Aorta (tissue), 5 donors: Measurements from ENCODE around the gene CCL5. TPM values are rescaled to one million over a fixed set of nuclear protein-coding genes. Genes with fewer than 3 reads are reported as not detected.

ENCODE experiments used
- ATAC-seq: fragments of 200-7000 bp; cut with Tn5 transposase; one replicate; pipeline ENCODE4 v1.9.1; 2022; ENCODE audit warnings: moderate library complexity; ENCODE audit not compliant: low FRiP score
- DNase-seq, 2 donors: peaks; one replicate each; pipeline ENCODE4 v3.0.0-alpha.2; 2020
- H3K27ac ChIP-seq, 2 donors: one replicate each; pipeline ENCODE4 v1.5.1; 2013; ENCODE audit warnings: low read length in 2 of 2, mild to moderate bottlenecking in 2 of 2, moderate library complexity in 2 of 2, control low read depth in 1 of 2, inconsistent platforms in 1 of 2, low read depth in 1 of 2
- H3K27me3 ChIP-seq, 2 donors: one replicate each; pipeline ENCODE4 v1.6.1; 2013; ENCODE audit warnings: control low read depth in 1 of 2, low read length in 1 of 2, mild to moderate bottlenecking in 1 of 2, moderate library complexity in 1 of 2; ENCODE audit not compliant: insufficient read depth in 2 of 2, control insufficient read depth in 1 of 2
- H3K36me3 ChIP-seq, 2 donors: one replicate each; pipeline ENCODE4 v1.6.1; 2013; ENCODE audit warnings: control low read depth in 1 of 2, low read length in 1 of 2, mild to moderate bottlenecking in 1 of 2; ENCODE audit not compliant: insufficient read depth in 2 of 2, control insufficient read depth in 1 of 2
- H3K4me1 ChIP-seq, 2 donors: one replicate each; pipeline ENCODE4 v1.6.1; 2013; ENCODE audit warnings: low read length in 2 of 2, control low read depth in 1 of 2, mild to moderate bottlenecking in 1 of 2, moderate library complexity in 1 of 2; ENCODE audit not compliant: insufficient read depth in 2 of 2, control insufficient read depth in 1 of 2
- H3K4me3 ChIP-seq, 2 donors: one replicate each; pipeline ENCODE4 v1.5.1; 2013; ENCODE audit warnings: low read length in 2 of 2, control low read depth in 1 of 2, mild to moderate bottlenecking in 1 of 2
- H3K9me3 ChIP-seq: one replicate; pipeline ENCODE4 v1.6.1; 2013; ENCODE audit warnings: mild to moderate bottlenecking, low read length; ENCODE audit not compliant: control insufficient read depth
- WGBS, 2 donors: extraction: QIAGEN DNeasy Blood & Tissue Kit; methylation state at CpG; one replicate each; pipeline ENCODE4 v1.1.7; 2013; 5-methylcytosine and 5-hydroxymethylcytosine counted together
- intact Hi-C, 2 donors: fragments of 100-400 bp; cut with DNase I; formaldehyde crosslinking; loops; one replicate each; pipeline versions ENCODE4 v1.14.2 to v1.15.0; 2022
- polyA plus RNA-seq, 2 donors: library from polyadenylated mRNA; stranded (reverse); fragments of 200-250 nt; gene quantifications; one replicate each; pipeline ENCODE4 v1.2.3, GENCODE V29; 2013
- total RNA-seq, 2 donors: library from RNA; stranded (reverse); fragmentation: NEBNext Ultra II Directional; extraction: Animal tissue kit (Norgen Biotek cat#: 25700); gene quantifications; one replicate each; pipeline ENCODE4 v1.2.1, GENCODE V29; 2021
- donor health status: healthy with polysubstance abuse.
- donor health status: Bipolar disorder and iron deficiency.
- donor health status: DM: no; HTN: no; CAD: no.
- donor health status: DM: no; HTN: no; CAD: no.
- donor health status: DM: yes; HTN: yes; CAD: no.

CCL5 gene
- total and polyA plus RNA-seq, 4 donors = 1.5 to 9.4 (median 7.1) TPM

DNA sequence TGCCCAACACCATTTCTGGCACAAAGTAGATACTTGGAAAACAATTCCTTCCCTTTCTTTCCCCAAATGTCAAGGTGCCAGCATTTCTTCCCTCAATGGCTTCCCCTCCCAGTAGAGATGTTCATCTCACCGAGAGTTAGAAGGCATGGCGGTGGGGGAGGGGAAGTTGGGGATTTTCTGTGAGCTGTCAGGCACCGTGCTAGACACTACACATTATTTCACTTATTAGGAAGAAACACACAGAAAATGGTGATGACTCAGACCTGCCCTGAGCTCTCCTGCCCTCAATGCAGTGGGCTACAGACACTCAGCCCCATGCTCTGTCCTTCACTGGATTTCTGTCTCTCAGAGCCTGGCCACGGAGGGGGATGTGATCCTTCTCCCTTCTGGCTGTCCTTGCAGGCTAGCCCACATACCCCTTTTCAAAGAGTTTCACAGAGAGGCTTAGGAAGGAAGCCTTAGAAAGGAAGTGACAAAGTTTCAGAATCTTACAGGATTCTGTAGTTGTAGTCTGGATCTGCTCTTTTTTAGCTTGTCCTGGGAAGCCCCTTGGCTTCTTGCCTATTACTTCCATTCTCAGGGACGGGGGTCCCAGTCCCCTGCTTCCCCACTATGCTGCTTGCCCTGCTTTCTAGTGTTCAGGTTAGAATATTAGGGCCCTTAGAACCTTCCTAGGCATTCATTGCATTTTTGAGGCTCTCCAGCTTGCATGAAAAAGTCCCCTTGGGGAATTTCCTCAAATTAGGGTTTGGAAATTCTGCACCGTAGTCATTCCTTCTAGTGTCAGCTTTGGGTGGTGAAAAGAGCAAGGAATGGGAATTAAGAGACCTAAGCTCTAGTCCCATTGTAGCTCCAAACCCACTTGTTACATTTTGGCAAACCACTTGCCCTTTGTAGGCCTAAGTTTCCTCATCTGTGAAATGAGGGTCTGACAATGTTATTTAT, 12.2 kb upstream of the CCL5 start:
- no peaks in the 10 kb centered on the region for H3K9me3 ChIP-seq
- no peaks in the 10 kb centered on the region for H3K27me3 ChIP-seq
- 47 to 48% methylated on average over 6 of the region's 6 CpGs for WGBS, 2 donors
- no peak for DNase-seq
- no peak overlapping the region for H3K4me3 ChIP-seq
- H3K4me1 ChIP-seq = peaks cover 0 to 4% of the 10 kb centered on the region in 2 donors
- no peak overlapping the region for H3K27ac ChIP-seq
- ATAC-seq = no peak
- H3K36me3 ChIP-seq = no peaks in the 10 kb centered on the region
- intact Hi-C loops = no loop called here

DNA sequence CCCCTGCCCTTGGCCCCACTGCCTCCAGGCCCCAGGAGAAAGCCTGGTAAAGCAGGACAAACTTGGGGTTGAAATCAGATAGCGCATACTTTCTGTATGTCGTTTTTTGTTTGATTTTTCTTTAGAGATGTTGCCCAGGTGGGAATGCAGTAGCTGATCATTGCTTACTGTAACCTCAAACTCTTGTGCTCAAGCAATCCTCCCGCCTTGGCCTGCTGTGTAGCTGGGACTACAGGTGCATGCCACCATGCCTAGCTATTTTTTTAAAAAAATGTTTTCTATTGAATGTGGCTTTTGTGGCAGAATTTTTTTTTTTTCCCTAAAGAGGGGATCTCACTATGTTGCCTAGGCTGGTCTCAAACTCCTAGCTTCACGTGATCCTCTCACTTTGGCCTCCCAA, 11.1 kb upstream of the CCL5 start:
- Histone ChIP-seq H3K27me3 (no peaks in the 10 kb centered on the region), H3K4me3 (no peak overlapping the region), H3K27ac (no peak overlapping the region), H3K9me3 (no peaks in the 10 kb centered on the region), H3K4me1 (peaks cover 0 to 4% of the 10 kb centered on the region in 2 donors), H3K36me3 (no peaks in the 10 kb centered on the region)
- DNase-seq = no peak
- intact Hi-C loops = no loop called here
- 83 to 89% methylated on average over 4 of the region's 4 CpGs for WGBS, 2 donors
- ATAC-seq = no peak

DNA sequence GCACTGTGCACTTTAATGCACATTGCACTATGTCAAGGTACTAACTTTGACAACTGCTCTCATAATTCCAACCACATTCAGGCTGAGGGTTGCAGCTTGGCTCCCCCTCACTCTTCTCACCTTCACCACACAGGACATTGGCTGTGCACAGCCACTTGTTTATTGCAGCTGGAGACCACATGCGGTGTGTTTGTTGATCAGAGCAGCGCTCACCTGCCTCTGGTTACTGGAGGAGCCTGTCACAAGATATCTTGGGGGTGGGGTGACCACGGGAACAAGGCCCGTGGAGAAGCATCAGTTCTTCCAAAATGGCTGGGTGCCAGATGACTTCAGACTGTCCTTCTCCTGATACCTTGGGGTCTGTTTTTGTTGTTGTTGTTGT, 10.6 kb upstream of the CCL5 start:
- no peaks in the 10 kb centered on the region for H3K36me3 ChIP-seq
- intact Hi-C loops = no loop called here
- H3K4me1 ChIP-seq = peaks cover 0 to 4% of the 10 kb centered on the region in 2 donors
- DNase-seq = peak in 1 of 2 donors; percentile 56
- no peak for ATAC-seq
- H3K27ac ChIP-seq = no peak overlapping the region
- no peaks in the 10 kb centered on the region for H3K27me3 ChIP-seq
- WGBS, 2 donors = 59 to 60% methylated on average over 4 of the region's 4 CpGs
- H3K4me3 ChIP-seq = no peak overlapping the region
- no peaks in the 10 kb centered on the region for H3K9me3 ChIP-seq

DNA sequence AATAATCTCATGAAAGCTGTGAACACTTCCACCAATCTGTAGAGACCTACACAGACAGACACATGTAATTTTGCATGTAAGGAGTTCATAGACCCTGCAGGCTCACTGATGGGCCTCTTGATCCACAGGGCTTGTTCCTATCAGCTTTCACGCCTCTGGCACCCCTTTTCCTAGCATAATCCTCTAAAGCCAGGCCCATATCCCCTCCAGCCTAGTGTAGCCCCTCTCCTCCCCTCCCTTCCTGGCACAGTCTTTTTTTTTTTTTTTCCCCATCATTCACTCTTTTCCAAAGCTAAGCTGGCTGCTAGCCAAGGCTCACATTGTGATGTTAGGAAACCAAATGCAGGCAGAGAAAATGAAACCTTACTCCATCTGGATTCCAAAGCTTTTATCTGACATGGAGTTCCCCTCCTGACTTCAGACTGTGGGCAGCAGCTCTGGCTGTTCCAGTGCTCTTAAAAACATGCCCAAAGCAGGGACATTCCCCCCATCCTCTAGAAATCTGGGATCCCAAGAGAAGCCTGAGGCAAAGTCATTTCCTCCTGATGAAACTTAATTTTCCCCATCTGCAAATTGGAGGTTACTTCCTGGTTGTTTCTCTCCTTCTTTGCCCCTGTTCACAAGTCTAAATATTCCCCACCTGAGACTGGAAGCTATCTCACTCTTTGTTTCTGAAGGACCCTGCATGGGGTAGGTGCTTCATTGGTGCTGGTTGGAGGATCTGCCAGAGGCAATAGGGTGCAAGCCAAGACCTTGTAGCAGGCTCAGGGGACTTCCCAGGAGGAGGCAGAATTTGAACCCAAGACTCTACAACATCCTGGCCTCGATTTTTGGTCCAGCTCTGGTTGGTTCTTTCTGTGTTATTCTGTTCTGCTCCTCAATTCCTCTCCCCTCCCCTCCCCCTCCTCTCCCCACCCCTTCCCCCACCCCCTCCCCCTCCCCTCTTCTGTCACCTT, 9.9 kb upstream of the CCL5 start:
- no peaks in the 10 kb centered on the region for H3K27me3 ChIP-seq
- no peaks in the 10 kb centered on the region for H3K36me3 ChIP-seq
- H3K4me3 ChIP-seq = no peak overlapping the region
- DNase-seq (peak in 1 of 2 donors; percentile 50), ATAC-seq (no peak)
- 70 to 82% methylated on average over 2 of the region's 2 CpGs for WGBS, 2 donors
- no peaks in the 10 kb centered on the region for H3K9me3 ChIP-seq
- peaks cover 0 to 4% of the 10 kb centered on the region in 2 donors for H3K4me1 ChIP-seq
- intact Hi-C loops = no loop called here
- H3K27ac ChIP-seq = no peak overlapping the region

DNA sequence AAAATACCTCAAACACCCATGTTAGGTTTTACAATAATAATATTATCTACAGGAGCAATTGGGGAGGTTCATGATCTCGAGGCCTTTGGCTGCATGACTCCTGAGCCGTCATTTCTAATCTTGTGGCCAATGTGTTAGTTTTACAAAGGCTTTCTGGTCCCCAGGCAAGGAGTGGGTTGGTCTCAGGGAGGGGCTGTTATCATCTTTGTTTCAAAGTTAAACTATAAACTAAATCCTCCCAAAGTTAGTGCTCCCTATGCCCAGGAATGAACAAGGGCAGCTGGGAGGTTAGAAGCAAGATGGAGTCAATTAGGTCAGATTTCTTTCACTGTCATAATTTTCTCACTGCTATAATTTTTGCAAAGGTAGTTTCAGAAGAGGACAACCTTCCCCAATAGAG, 9.1 kb upstream of the CCL5 start:
- H3K4me3 ChIP-seq = no peak overlapping the region
- intact Hi-C loops = no loop called here
- DNase-seq (no peak), ATAC-seq (no peak)
- H3K27me3 ChIP-seq = no peaks in the 10 kb centered on the region
- peaks cover 0 to 4% of the 10 kb centered on the region in 2 donors for H3K4me1 ChIP-seq
- no peaks in the 10 kb centered on the region for H3K9me3 ChIP-seq
- WGBS, 2 donors = 76 to 84% methylated on average over 2 of the region's 2 CpGs
- no peak overlapping the region for H3K27ac ChIP-seq
- no peaks in the 10 kb centered on the region for H3K36me3 ChIP-seq

DNA sequence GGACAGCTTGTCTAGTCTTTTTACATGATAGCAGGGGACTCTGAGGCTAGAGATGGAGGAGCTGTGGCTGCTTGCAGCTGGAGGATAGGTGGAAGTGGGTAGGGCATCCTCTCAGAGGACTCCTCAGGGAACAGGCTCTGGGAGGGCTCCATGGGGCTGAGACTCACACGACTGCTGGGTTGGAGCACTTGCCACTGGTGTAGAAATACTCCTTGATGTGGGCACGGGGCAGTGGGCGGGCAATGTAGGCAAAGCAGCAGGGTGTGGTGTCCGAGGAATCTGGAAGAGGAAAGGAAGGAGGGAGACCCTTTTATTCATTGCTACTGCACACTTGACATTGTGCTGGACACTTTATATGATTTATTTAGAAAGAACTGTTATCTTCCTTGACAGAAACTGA, 1.8 kb downstream of the CCL5 start:
- no peak for DNase-seq
- Histone ChIP-seq H3K27ac (no peak overlapping the region), H3K4me1 (no peaks in the 10 kb centered on the region), H3K9me3 (no peaks in the 10 kb centered on the region), H3K4me3 (no peak overlapping the region), H3K36me3 (no peaks in the 10 kb centered on the region), H3K27me3 (no peaks in the 10 kb centered on the region)
- WGBS, 2 donors = 70 to 72% methylated on average over 4 of the region's 4 CpGs
- ATAC-seq = no peak
- intact Hi-C loops = no loop called here

DNA sequence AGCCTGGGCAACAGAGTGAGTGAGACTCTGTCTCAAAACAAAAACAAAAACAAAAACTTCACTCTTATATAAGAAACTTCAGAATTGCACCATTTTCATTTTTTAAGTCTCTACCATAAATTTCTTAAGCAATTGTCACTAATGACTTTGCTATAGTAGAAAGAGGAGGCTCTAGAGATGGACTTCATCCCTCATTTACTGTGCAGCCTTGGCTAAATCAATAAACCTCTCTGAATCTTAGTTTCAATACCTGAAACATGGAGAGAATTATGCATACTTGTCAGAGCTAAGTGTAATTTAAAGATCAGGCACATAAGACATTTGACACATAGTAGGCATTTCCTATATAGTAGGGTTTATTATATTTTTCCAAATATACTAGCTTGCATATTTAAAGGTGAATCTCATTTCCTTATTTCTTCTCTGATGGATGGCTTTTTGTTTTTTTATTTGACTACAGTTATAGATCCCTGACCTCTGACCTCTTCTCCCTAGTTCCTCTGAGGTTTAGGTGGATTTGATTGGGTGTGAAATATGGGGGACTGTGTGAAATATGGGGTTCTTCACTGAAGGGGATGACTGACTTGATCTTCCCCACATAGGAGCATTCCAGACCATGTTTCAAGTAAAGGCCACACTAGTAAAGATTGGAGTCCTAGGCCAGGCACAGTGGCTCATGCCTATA, 2.7 kb downstream of the CCL5 start:
- H3K4me3 ChIP-seq = no peak overlapping the region
- H3K27ac ChIP-seq = no peak overlapping the region
- H3K27me3 ChIP-seq = no peaks in the 10 kb centered on the region
- DNase-seq = no peak
- intact Hi-C loops = no loop called here
- no peaks in the 10 kb centered on the region for H3K36me3 ChIP-seq
- no peaks in the 10 kb centered on the region for H3K4me1 ChIP-seq
- H3K9me3 ChIP-seq = no peaks in the 10 kb centered on the region
- no peak for ATAC-seq

DNA sequence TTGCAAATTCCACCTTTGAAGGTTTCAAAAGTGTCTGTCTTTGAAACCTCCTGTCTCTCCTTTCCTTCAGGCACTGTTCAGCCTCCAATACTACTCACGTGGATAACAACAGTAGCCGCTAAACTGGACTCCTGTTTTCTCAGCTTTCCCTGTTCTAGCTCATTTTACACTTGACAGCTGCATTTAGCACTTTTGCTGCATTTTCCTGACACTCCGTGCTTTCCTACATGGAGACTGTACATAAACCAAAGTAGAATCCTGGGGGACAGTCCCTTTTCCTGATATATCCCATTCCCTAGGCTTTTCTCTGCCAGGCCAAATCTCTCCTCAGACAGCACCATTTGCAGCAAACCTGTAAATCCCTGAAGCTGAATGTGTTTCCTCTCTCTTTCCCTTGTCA, 3.6 kb downstream of the CCL5 start:
- no peaks in the 10 kb centered on the region for H3K27me3 ChIP-seq
- no peaks in the 10 kb centered on the region for H3K4me1 ChIP-seq
- H3K36me3 ChIP-seq = no peaks in the 10 kb centered on the region
- intact Hi-C loops = no loop called here
- ATAC-seq (no peak), DNase-seq (no peak)
- H3K27ac ChIP-seq = no peak overlapping the region
- no peak overlapping the region for H3K4me3 ChIP-seq
- H3K9me3 ChIP-seq = no peaks in the 10 kb centered on the region
- 70 to 81% methylated on average over 3 of the region's 3 CpGs for WGBS, 2 donors
